NCI-H1048 (cell line): ENCODE results near the gene ASB7.

Experiments used
- DNase-seq: peaks from one replicate; lab custom pipeline; 2025; lab: John Stamatoyannopoulos, UW

Gene ASB7

DNA sequence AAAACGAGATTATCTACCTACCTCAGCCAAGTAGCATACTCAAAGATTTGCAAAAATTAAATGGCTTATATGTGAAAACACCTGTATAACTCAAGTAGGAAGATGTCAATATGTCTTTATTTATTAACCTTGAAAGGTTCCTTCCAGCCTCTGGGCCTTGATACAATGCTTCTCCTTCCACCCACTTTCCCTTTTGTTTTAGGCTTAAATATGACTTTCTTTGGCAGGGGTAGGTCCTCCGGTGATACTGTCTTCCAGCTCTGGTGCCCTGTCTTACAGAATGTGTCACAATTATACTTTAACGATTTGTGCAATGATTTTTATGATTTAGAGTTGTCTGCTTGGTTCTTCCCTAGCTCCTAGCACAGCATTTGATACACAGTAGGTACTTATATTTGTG, 4.5 kb upstream of the ASB7 start:
- no peak for DNase-seq

DNA sequence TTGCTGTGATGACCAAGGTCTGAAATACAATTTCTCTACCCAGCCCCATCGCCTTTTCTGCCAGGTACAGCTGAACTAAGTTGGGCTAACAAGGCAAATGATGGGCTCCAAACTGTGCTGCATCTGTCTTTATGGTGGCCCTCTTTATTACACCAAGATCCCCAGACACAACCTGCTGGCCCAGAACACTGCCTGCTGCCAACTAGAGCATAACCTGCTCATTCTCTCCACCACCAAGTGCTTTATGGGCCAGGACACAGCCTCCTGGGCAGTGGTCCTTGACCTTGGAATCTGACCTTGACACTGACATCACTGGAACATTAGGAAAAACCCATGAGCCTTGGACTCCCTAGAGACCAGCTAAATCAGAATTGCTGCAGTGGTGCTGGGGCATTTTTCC, 3.7 kb upstream of the ASB7 start:
- DNase-seq: no peak

GRCh38 chr15:100601163-100601562, 1.2 kb upstream of the ASB7 start:
- DNase-seq: no peak

- DNase-seq: no peak
Observed at GRCh38 chr15:100601617-100602063, 749 bp upstream of the ASB7 start.

DNA sequence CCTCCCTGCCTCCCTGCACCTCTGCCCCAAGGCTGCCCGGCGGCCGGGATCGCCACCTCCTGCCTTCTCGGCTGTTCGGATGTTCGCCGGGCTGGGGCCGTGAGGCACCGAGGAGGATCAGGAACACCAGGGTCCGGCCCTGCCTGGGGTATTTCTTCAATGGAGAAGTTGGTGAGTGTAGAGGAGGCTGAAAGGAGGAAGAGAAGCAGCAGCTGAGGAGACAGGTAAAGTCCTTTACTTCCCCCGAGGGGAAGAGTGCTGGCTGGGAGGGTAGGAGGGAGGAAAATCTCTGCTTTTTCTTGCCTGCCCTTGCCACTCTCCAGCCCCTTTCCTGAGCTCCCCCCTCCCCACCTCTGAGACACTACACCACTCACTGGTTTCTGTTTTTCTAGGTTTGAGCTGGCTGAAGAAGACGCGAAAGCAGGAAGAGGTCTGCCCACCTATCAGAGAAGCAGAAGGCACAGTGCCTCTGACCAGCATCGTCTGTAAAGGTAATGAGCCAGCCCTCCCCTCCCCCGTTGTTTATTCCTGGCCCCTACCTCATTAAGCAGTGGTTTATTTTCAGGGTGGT, 519 bp downstream of the ASB7 start:
- DNase-seq: no peak

DNA sequence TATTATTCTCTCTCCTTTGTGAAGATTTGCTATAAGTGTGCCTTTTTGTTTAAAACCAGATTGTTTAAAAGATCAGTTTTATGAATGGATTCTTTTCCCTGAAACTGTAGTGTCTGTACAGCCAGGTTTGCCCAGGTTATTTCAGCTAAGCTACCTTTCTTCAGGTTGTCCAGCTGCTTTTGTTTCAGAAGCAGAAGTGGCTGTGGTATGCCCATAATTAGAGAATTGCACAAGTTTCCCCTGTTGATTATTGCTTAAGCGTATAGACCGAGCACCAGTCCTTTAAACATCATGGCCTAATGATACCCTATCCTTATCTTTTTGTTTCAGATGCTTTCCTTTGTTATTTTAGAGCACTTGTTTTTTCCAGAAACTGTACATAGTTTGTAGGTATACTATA, 10.2 kb downstream of the ASB7 start:
- DNase-seq: no peak

GRCh38 chr15:100613208-100613607, 10.8 kb downstream of the ASB7 start:
- DNase-seq: no peak

GRCh38 chr15:100614336-100614735, 11.9 kb downstream of the ASB7 start:
- DNase-seq: no peak

GRCh38 chr15:100614918-100615317, 12.5 kb downstream of the ASB7 start:
- no peak for DNase-seq

GRCh38 chr15:100615801-100616200, 13.4 kb downstream of the ASB7 start:
- DNase-seq: no peak

DNA sequence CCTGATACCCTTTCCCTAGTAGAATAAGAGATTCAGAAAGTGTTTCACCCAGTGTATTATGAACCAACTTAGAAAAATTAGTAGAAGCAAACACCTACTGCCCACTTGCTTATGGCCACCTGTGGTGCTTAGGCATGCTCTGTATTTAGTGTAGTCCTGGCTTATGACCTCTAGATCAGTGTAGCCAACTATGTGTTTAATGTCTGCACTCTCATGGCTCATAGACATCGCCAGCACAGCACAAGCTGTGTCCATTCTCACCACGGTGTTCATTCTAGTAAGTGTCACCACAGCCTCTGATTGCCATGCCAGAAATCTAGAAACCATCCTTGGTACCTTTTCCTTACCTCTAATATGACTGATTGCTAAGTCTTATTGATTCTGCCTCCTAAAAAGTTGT, 14.3 kb downstream of the ASB7 start:
- no peak for DNase-seq

GRCh38 chr15:100623301-100623700, 20.9 kb downstream of the ASB7 start:
- DNase-seq: no peak

DNA sequence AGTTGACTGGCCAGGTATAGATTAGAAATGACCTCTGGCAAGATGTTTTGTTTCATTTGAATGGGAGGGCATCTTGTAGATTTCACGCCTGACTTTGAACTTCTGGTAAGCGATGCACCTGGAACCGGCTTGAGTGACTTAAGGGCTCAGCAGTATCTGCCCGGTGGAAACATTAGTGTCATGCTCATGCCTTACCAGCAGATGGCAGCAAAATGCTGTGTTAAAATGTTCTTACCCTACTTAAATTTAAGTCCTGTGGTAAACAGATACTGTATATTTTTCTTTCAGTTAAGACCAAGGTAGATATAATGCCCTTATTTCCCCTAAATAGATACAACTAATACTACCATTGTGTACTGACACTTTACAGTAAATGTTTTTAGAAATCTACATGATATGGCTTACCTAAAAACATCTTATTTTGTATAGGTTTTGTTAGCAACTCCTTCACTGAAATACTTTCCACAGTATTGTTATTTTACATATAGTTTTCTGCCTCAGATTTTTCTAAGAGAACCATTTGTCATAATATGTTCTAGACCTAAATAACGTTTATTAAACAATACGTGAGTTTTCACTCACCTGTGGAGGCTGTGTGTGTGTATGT, 25.5 kb downstream of the ASB7 start:
- peak; percentile 13 for DNase-seq

GRCh38 chr15:100628746-100629145, 26.4 kb downstream of the ASB7 start:
- DNase-seq: no peak

GRCh38 chr15:100631831-100632230, 29.4 kb downstream of the ASB7 start:
- DNase-seq: no peak

GRCh38 chr15:100633763-100634075, 31.3 kb downstream of the ASB7 start:
- no peak for DNase-seq

DNA sequence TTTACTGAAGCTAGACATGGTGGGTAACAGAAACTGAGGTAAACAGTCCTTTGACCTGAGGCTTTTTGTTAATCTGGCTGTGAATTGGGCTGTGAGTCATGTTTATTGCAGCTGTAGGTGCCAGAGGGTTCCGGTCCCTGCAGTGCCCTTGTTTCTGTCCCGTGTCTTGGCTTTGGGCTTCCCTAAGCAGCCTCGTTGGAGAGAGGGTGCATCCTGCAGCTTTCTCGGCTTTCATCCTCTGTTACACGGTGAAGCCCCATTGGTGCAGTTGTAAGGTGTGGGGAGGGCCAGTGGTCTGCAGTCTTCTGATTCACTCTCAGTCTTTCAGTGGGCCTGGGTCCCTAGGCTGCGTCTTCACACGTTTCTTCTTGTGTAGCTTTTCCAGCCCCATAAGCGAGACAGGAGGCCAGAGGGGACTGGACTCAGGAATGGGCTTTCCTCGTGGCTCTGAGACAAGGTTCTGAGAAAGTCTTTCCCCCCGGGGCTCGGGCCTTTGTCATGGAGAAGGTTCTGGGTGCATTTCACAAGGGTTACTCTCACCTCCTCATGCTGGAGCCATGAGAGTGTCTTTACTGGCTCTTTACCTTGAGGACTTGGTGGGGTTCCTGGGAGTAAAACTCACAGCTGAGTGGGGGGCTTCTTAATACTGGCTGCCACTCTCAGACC, 33.1 kb downstream of the ASB7 start:
- DNase-seq: no peak

- no peak for DNase-seq
Observed at GRCh38 chr15:100638177-100638730, 35.9 kb downstream of the ASB7 start.

- DNase-seq: no peak
Observed at GRCh38 chr15:100642213-100642949, 40.0 kb downstream of the ASB7 start.

DNA sequence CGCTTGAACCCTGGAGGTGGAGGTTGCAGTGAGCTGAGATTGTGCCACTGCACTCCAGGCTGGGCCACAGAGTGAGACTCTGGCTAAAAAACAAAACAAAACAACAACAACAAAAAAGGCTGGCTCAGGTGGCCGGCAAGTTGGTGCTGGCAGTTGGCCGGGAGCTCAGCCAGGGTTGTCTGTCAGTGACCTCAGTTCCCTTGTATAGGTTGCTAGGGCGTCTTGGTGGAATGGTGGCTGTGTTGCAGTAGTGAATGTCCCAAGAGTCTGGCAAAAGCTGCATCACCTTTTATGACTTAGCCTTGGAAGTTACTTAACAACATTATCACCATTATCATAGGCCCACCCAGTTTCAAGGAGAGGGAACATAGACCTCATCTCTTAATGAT, 40.6 kb downstream of the ASB7 start:
- no peak for DNase-seq

GRCh38 chr15:100645671-100646070, 43.3 kb downstream of the ASB7 start:
- DNase-seq: no peak

GRCh38 chr15:100648951-100649350, 46.6 kb downstream of the ASB7 start:
- DNase-seq: no peak

- no peak for DNase-seq
Observed at GRCh38 chr15:100650685-100651084, 48.3 kb downstream of the ASB7 start.
